Kidney (tissue), 14 donors: ENCODE results near the gene BIRC6. TPM values are rescaled to one million over a fixed set of nuclear protein-coding genes. Genes with fewer than 3 reads are reported as not detected.
"Not testable (repeated sequence)": the region's sequence is repeated elsewhere in the genome, so short reads cannot be mapped to it uniquely, and the experiment has no call there.

Experiments used
- DNase-seq, 5 donors: peaks; one replicate each; pipeline ENCODE4 v3.0.0-alpha.2; 2013 to 2020
- FAIRE-seq: peaks from 2 replicates; lab custom pipeline; 2012; peaks lifted over from hg19 to GRCh38; lab: Jason Lieb, UNC
- H3K27ac ChIP-seq, 2 donors: one replicate each; pipeline ENCODE4 v1.7.0; 2013; ENCODE audit warnings: low read depth in 2 of 2, low read length in 2 of 2, inconsistent platforms in 1 of 2
- H3K27me3 ChIP-seq: one replicate; pipeline ENCODE4 v1.7.1; 2013; ENCODE audit warnings: low read length, inconsistent platforms; ENCODE audit not compliant: control insufficient read depth, insufficient read depth
- H3K36me3 ChIP-seq, 3 donors: one replicate each; pipeline versions ENCODE4 v1.7.0 to v1.7.1; 2013; ENCODE audit warnings: low read length in 3 of 3, control low read depth in 1 of 3, inconsistent platforms in 1 of 3; ENCODE audit not compliant: insufficient read depth in 3 of 3, control insufficient read depth in 2 of 3
- H3K4me1 ChIP-seq, 3 donors: one replicate each; pipeline versions ENCODE4 v1.7.0 to v1.7.1; 2013; ENCODE audit warnings: low read length in 3 of 3, inconsistent platforms in 1 of 3, low read depth in 1 of 3; ENCODE audit not compliant: control insufficient read depth in 2 of 3, insufficient read depth in 2 of 3
- H3K4me3 ChIP-seq, 3 donors: one replicate each; pipeline versions ENCODE4 v1.7.0 to v1.8.1; 2013; ENCODE audit warnings: low read length in 3 of 3, control low read depth in 1 of 3, inconsistent platforms in 1 of 3
- H3K9ac ChIP-seq, 3 donors: one replicate each; pipeline versions ENCODE4 v1.7.0 to v1.7.1; 2013; ENCODE audit warnings: low read length in 3 of 3, control low read depth in 1 of 3, inconsistent platforms in 1 of 3
- H3K9me3 ChIP-seq, 3 donors: one replicate each; pipeline versions ENCODE4 v1.7.0 to v1.7.1; 2013; ENCODE audit warnings: low read length in 3 of 3, control low read depth in 1 of 3, inconsistent platforms in 1 of 3; ENCODE audit not compliant: control insufficient read depth in 2 of 3, insufficient read depth in 1 of 3
- intact Hi-C: fragments of 100-400 bp; cut with DNase I; formaldehyde crosslinking; loops from one replicate; pipeline ENCODE4 v1.11.1; 2022
- polyA plus RNA-seq: library from polyadenylated mRNA; stranded (reverse); fragments of 350-450 nt; fragmentation: Illumina TruSeq; extraction: RNeasy Lipid Tissue Mini Kit (QIAGEN cat#74804); gene quantifications from one replicate; pipeline ENCODE4 v1.2.3, GENCODE V29; 2014; ENCODE audit warnings: low read depth, low replicate concordance; ENCODE audit not compliant: insufficient read depth
- total RNA-seq: library from RNA; stranded (reverse); fragmentation: NEBNext Ultra II Directional; extraction: Animal tissue kit (Norgen Biotek cat#: 25700); gene quantifications from one replicate; pipeline ENCODE4 v1.2.1, GENCODE V29; 2021
- TF ChIP-seq, protein P1 (sequence below): IDR thresholded peaks from 3 replicates; pipeline ENCODE4 v1.5.1; 2012; ENCODE audit warnings: mild to moderate bottlenecking, moderate library complexity, borderline replicate concordance; ENCODE audit not compliant: insufficient read depth; ENCODE audit errors: extremely low read depth
- donor health status: control.
- donor health status: control.
- donor health status: control.
- donor health status: control.
- donor health status: control.
- donor health status: DM: yes; HTN: yes; CAD: no.
- donor health status: Normal renal cell carcinoma (clear cell type).

Gene BIRC6
- total and polyA plus RNA-seq, 2 donors from 2014 or later: 12.8 to 113 TPM

DNA sequence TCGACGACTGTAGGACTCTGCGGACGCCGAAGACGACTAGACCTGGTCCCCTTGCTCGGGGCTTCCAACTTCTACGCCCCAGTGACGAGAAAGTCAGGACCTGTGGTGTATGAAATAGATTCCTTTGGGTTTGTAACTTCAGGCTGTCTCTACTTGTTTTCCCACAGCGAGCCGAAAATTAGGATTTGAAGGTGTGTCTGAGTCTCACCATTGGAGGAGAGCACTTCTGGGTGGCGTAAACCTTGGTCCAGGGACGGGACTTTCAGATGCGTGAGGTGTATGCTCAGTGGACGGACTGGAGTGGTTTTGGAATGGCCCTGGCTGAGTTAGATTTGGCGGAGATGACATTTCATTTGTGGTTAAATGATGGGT is 1.3 kb downstream of the BIRC6 start:
- Histone ChIP-seq H3K27ac (peak overlapping the region; percentile 20 to 65), H3K4me1 (peaks cover 3 to 16% (median 3%) of the 10 kb centered on the region in 3 donors), H3K36me3 (no peaks in the 10 kb centered on the region), H3K4me3 (peak overlapping the region; percentile 79 to 97 (median 84)), H3K27me3 (no peaks in the 10 kb centered on the region), H3K9ac (peak overlapping the region; percentile 38 to 92 (median 68)), H3K9me3 (no peaks in the 10 kb centered on the region)
- peak in 2 of 5 donors; percentile 44 to 56 for DNase-seq
- FAIRE-seq: no peak
- TF ChIP-seq, protein P1, sequence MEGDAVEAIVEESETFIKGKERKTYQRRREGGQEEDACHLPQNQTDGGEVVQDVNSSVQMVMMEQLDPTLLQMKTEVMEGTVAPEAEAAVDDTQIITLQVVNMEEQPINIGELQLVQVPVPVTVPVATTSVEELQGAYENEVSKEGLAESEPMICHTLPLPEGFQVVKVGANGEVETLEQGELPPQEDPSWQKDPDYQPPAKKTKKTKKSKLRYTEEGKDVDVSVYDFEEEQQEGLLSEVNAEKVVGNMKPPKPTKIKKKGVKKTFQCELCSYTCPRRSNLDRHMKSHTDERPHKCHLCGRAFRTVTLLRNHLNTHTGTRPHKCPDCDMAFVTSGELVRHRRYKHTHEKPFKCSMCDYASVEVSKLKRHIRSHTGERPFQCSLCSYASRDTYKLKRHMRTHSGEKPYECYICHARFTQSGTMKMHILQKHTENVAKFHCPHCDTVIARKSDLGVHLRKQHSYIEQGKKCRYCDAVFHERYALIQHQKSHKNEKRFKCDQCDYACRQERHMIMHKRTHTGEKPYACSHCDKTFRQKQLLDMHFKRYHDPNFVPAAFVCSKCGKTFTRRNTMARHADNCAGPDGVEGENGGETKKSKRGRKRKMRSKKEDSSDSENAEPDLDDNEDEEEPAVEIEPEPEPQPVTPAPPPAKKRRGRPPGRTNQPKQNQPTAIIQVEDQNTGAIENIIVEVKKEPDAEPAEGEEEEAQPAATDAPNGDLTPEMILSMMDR: no peak
- intact Hi-C loops: no loop called here

DNA sequence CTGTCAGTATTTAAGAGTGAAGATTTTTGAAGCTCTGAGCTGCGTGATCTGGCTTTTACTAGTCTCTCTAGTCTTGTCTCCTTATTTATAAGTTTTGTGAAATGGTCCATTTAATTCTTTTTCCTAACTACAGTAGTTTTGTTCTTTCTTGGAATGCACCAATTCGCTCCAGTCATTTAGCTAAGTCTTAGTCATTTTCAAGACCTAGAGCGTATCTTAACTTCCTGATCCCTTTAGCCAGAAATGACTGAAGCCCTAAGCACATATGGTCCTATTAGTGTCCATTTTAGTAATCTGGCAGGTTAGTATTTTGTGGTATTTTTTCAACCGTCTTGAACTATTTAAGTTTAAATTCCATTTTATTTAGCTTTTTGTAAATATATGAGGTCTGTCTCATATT is 3.6 kb downstream of the BIRC6 start:
- DNase-seq (no peak), FAIRE-seq (no peak)
- TF ChIP-seq, protein P1: no peak
- peaks cover 3 to 16% (median 6%) of the 10 kb centered on the region in 3 donors for H3K4me1 ChIP-seq
- H3K27me3 ChIP-seq: no peaks in the 10 kb centered on the region
- intact Hi-C loops: no loop called here
- H3K36me3 ChIP-seq: no peaks in the 10 kb centered on the region
- H3K4me3 ChIP-seq: no peak overlapping the region
- H3K9me3 ChIP-seq: no peaks in the 10 kb centered on the region
- no peak overlapping the region for H3K9ac ChIP-seq
- no peak overlapping the region for H3K27ac ChIP-seq

DNA sequence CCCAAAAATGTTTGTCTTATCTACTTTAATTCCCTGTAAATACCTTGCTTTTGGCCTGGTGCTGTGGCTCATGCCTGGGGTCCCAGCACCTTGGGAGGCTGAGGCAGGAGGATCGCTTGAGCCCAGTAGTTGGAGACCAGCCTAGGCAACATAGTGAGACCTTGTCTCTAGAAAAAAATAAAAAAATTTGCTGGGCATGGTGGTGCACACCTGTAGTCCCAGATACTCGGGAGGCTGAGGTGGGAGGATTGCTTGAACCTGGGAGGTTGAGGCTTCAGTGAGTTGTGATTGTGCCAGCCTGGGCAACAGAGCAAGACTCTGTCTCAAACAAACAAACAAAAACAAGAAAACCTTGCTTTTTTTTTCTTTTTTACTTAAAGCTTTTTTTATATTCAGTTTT is 6.2 kb downstream of the BIRC6 start:
- H3K27me3 ChIP-seq, H3K4me3 ChIP-seq, H3K36me3 ChIP-seq, FAIRE-seq, H3K9ac ChIP-seq, H3K27ac ChIP-seq, H3K9me3 ChIP-seq, intact Hi-C loops, DNase-seq: not testable (repeated sequence)
- H3K4me1 ChIP-seq: peaks cover 3 to 19% (median 6%) of the 10 kb centered on the region in 3 donors

DNA sequence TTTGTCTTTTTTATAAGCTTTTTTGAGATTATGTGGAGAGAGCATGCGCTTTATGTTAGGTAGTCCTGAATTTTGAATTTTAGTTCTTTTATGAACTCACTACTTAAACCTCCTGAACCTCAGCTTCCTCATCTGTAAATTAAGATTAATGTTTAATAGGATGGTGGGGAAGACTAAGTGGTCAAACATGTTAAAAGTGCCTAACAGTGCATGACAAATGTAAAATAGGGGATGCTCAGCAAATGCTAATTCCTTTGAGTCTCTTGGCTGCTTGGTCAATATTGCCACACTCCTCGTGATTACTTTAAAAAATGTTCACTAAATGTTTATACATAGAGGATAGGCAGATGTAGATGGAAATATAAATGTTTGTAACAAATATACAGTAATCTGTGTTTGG is 6.8 kb downstream of the BIRC6 start:
- no peak overlapping the region for H3K4me3 ChIP-seq
- no peaks in the 10 kb centered on the region for H3K27me3 ChIP-seq
- intact Hi-C loops: no loop called here
- no peak overlapping the region for H3K9ac ChIP-seq
- FAIRE-seq: no peak
- H3K4me1 ChIP-seq: peaks cover 3 to 16% (median 6%) of the 10 kb centered on the region in 3 donors
- peak in 1 of 5 donors; percentile 13 for DNase-seq
- H3K36me3 ChIP-seq: no peaks in the 10 kb centered on the region
- TF ChIP-seq, protein P1: no peak
- no peak overlapping the region for H3K27ac ChIP-seq
- H3K9me3 ChIP-seq: no peaks in the 10 kb centered on the region

DNA sequence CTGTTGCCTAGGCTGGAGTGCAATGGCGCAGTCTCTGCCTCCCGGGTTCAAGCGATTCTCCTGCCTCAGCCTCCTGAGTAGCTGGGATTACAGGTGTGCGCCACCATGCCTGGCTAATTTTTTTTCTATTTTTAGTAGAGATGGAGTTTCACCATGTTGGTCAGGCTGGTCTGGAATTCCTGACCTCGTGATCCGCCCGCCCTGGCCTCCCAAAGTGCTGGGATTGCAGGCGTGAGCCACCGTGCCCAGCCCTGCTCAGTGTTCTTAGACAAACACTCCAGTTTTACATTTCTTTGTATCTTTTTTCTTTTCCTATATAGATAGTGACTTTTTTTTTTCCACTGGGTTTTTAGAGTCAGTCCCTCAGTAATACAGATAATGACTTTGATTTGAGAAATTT is 7.5 kb downstream of the BIRC6 start:
- intact Hi-C loops, H3K4me1 ChIP-seq, H3K9me3 ChIP-seq, H3K4me3 ChIP-seq, FAIRE-seq, H3K27me3 ChIP-seq, H3K27ac ChIP-seq, H3K36me3 ChIP-seq, H3K9ac ChIP-seq: not testable (repeated sequence)
- peak in 1 of 5 donors; percentile 26 for DNase-seq

DNA sequence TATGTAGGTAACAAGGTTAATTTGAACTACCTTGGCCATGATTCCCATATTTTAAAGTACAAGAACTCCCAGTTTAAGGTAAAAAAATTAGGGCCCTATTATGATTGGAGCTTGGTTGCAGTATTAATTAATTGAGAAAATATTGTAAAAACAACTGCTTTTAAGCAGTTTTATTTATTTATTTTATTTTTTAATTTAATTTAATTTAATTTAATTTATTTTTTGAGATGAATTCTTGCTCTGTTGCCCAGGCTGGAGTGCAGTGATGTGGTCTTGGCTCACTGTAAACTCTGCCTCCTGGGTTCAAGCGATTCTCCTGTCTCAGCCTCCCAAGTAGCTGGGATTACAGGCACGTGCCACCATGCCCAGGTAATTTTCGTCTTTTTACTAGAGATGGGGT is 8.9 kb downstream of the BIRC6 start:
- intact Hi-C loops, H3K4me3 ChIP-seq, H3K27ac ChIP-seq, DNase-seq, H3K27me3 ChIP-seq, FAIRE-seq, H3K4me1 ChIP-seq, H3K9ac ChIP-seq, H3K36me3 ChIP-seq, H3K9me3 ChIP-seq: not testable (repeated sequence)
